ENCODE results near the gene SCGB1C2. TPM values are rescaled to one million over a fixed set of nuclear protein-coding genes. Genes with fewer than 3 reads are reported as not detected.

SCGB1C2 gene
- total and polyA plus RNA-seq, 7 donors: not detected

DNA sequence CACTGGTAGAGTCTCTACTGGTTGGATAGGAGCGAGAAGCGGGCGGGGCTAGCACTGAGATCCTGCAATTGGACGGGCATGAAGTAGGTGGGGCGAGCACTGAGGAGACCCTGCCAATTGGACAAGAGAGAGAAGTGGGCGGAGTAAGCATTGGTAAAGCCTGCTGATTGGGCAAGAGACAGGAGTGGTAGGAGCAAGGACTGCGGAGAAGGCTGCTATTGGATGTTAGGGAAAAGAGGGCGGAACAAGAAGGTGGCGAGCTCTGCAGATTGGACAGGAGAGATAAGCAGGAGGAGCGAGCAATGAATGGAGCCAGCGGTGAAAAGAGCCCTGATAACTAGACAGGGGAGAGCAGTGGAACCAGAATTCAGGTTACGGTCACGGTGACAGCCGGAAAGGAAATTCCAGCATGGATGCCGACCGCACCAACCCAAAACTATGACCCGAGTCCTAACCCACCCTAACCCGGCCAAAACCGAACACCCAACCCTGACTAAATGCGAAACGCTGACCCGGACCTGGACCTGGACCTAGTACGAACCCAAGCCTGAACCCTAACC is 4.8 kb downstream of the SCGB1C2 start:
- peak; percentile 61 for DNase-seq

DNA sequence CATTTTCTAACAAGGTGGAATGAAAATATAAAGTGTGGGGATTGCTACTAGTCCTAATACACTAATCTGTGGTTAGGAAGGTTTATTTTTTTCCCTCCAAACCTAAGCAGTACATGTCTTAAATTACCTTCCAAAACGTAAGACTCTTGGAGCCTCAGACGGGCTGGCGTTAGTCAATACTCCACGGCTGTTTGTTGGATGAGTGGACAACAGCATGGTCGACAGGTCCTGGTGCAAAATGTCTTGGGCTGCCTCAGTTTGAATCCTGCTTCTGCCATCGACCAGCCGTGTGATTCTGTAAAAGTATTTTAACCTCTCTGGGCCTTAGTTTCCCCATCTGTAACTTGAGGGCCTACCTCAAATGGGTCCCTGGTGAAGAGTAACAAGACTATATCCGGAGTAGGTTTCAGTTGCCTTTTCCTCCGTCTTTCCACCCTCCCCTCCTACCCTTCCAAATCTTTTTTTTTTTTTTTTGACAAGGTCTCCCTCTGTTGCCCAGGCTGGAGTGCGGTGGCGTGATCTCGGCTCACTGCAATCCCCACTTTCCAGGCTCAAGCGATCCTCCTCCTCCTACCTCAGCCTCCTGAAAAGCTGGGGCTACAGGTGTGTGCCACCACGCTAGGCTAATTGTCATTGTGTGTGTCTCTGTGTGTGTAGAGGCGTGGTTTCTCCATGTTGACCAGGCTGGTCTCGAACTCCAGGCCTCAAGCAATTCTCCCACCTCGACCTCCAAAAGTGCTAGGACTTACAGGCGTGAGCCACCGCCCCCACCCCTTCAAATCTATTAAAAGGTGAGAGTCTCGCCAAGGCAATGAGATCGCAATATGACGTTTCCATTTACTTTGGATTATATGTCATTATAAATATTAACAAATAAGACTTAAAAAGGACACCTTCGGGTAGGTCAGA is 5.8 kb downstream of the SCGB1C2 start:
- Histone ChIP-seq H3K36me3 (no peaks in the 10 kb centered on the region), H3K9me3 (no peaks in the 10 kb centered on the region), H3K4me3 (no peak overlapping the region), H3K4me1 (peaks cover 0 to 4% (median 2%) of the 10 kb centered on the region in 4 donors), H3K27ac (no peak overlapping the region), H3K27me3 (no peaks in the 10 kb centered on the region)
- DNase-seq: peak; percentile 46
- intact Hi-C loops (cut with DNase I): loop anchor here (1.0 kb wide), 1 partner anchor 243 kb away; no protein-coding TSS in a partner anchor
- WGBS, 2 donors: 60 to 80% methylated on average over 23 of the region's 23 CpGs
- TF ChIP-seq, protein P1, sequence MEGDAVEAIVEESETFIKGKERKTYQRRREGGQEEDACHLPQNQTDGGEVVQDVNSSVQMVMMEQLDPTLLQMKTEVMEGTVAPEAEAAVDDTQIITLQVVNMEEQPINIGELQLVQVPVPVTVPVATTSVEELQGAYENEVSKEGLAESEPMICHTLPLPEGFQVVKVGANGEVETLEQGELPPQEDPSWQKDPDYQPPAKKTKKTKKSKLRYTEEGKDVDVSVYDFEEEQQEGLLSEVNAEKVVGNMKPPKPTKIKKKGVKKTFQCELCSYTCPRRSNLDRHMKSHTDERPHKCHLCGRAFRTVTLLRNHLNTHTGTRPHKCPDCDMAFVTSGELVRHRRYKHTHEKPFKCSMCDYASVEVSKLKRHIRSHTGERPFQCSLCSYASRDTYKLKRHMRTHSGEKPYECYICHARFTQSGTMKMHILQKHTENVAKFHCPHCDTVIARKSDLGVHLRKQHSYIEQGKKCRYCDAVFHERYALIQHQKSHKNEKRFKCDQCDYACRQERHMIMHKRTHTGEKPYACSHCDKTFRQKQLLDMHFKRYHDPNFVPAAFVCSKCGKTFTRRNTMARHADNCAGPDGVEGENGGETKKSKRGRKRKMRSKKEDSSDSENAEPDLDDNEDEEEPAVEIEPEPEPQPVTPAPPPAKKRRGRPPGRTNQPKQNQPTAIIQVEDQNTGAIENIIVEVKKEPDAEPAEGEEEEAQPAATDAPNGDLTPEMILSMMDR (IDR thresholded peaks at IDR 0.05): no peak
- TF ChIP-seq POLR2A (IDR thresholded peaks at IDR 0.05): no peak
- TF ChIP-seq EP300 (IDR thresholded peaks at IDR 0.05): no peak
- TF ChIP-seq POLR2AphosphoS5 (IDR thresholded peaks at IDR 0.05): no peak

More for the DNA sequence above, 4.8 kb downstream of the SCGB1C2 start:
- intact Hi-C loops (cut with DNase I): no loop called here
- TF ChIP-seq, protein P1 (IDR thresholded peaks at IDR 0.05): no peak
- TF ChIP-seq POLR2A (IDR thresholded peaks at IDR 0.05) (no peak), EP300 (IDR thresholded peaks at IDR 0.05) (no peak), POLR2AphosphoS5 (IDR thresholded peaks at IDR 0.05) (no peak)
- 94 to 95% methylated on average over 23 of the region's 23 CpGs for WGBS, 2 donors
- no peaks in the 10 kb centered on the region for H3K9me3 ChIP-seq
- no peak overlapping the region for H3K27ac ChIP-seq
- H3K4me1 ChIP-seq: peaks cover 0 to 4% (median 2%) of the 10 kb centered on the region in 4 donors
- no peaks in the 10 kb centered on the region for H3K36me3 ChIP-seq
- no peak overlapping the region for H3K4me3 ChIP-seq
- H3K27me3 ChIP-seq: no peaks in the 10 kb centered on the region

DNA sequence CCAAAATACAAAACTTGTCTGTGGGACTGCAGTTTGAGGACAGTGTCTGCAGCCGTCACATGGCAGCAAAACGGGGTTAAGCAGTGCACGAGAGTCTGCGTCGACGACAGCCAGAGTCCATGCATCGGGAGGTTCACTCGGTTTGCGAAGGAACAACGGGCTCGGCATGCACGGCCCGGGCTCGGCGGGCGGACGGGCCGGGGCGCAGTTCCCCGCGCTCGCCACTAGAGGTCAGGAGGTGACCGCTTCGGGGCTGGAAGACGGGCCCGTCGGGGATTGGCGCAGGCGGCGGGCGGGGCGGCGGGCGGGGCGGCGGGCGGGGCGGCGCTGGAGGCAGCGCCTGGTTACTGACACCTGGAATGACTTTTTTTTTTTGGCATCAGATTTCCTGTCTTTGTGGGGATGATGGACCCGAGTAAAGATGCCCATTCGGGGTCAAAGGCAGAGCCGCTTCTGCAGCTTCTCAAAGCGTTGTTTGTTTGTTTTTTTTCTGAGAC is 6.5 kb downstream of the SCGB1C2 start:
- Histone ChIP-seq H3K27me3 (no peaks in the 10 kb centered on the region), H3K27ac (no peak overlapping the region), H3K36me3 (no peaks in the 10 kb centered on the region), H3K4me3 (no peak overlapping the region), H3K4me1 (peaks cover 0 to 4% (median 2%) of the 10 kb centered on the region in 4 donors), H3K9me3 (no peaks in the 10 kb centered on the region)
- TF ChIP-seq POLR2AphosphoS5 (IDR thresholded peaks at IDR 0.05) (peak in 1 of 4 donors; percentile 8), POLR2A (IDR thresholded peaks at IDR 0.05) (no peak), EP300 (IDR thresholded peaks at IDR 0.05) (no peak)
- TF ChIP-seq, protein P1 (IDR thresholded peaks at IDR 0.05): peak; percentile 69 to 85 (median 74)
- peak; percentile 90 for DNase-seq
- intact Hi-C loops (cut with DNase I): loop anchor here (1.0 kb wide), 1 partner anchor 242 kb away; no protein-coding TSS in a partner anchor
- 1 to 3% methylated on average over 44 of the region's 44 CpGs for WGBS, 2 donors

DNA sequence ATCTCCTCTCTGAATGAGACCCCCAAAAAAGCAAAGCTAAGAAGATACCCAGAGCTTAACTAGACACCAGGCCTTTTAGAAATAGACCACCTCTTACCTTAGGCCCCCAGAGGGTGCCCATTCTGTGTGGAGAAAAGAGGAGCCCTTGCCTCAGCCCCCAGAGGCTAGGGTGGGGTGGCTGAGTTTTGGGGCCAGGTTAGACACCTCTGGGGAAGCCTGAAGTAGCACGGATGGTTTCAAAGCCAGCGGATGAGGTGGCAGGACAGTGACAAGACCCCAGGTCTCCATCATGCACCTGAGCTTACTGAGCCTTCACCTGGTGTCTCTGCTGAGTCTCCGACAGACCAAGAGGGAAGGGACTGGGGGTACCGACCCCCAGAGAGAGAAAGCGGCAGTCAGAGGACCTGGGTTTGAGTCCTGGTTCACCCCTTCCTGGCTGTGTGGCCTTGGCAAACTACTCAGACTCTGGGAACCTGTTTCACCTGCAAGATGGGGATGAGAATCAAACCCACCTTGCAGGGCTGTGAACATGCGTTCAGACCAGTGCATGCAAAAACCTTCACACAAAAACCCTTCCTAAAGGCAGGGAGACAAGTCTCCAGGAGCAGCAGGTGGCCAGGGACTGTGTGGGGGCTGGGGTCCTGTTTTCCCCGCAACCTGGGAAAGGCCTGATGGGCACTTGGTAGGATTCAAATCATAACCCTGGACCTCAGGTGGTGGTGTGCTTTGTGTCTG is 7.7 kb downstream of the SCGB1C2 start:
- intact Hi-C loops (cut with DNase I): no loop called here
- H3K27me3 ChIP-seq: no peaks in the 10 kb centered on the region
- DNase-seq: peak; percentile 30
- no peaks in the 10 kb centered on the region for H3K9me3 ChIP-seq
- no peaks in the 10 kb centered on the region for H3K36me3 ChIP-seq
- TF ChIP-seq, protein P1 (IDR thresholded peaks at IDR 0.05): no peak
- WGBS, 2 donors: 78 to 92% methylated on average over 7 of the region's 7 CpGs
- no peak overlapping the region for H3K27ac ChIP-seq
- H3K4me1 ChIP-seq: peaks cover 0 to 4% (median 2%) of the 10 kb centered on the region in 4 donors
- H3K4me3 ChIP-seq: no peak overlapping the region
